ENCODE data around the gene AVP.
"Not testable (repeated sequence)": the region's sequence is repeated elsewhere in the genome, so short reads cannot be mapped to it uniquely, and the experiment has no call there.

Gene AVP

DNA sequence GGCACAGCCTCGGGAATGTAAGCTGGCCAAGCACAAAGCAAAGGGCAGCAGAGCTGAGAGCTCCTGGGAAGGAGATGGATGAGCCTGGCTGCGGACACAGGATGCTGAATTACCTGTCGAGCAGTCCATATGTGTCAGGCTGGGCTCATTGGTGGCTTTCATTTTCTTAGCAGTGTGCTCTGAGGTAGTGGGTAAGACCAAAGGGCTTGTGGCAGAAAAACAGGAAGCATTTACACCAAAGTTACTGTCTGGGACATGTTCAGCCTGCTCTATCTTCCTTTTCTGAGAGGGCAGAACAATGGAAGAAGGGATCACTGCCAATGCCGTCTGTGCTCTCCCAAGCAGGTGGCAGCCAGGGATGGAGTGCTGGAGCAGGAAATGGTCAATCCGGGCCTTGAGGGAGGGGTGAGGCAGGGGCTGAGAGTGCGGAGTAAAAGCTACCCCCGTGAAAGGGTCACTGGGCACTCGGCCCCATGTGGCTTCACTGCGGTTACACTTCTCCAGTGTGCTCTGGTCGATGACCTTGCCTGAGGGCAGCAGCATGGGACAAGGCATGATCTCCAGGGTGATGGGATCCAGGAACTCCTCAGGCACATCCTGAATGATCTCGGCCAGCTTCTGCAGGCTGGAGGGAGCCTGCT lies 36.9 kb upstream of the AVP start:
- TF ChIP-seq SNAI2 (CRISPR knock-in tag; IDR thresholded peaks at IDR 0.05) = no peak
- TF ChIP-seq RARB (CRISPR knock-in tag; IDR thresholded peaks at IDR 0.05) = no peak
- ATAC-seq = no peak

DNA sequence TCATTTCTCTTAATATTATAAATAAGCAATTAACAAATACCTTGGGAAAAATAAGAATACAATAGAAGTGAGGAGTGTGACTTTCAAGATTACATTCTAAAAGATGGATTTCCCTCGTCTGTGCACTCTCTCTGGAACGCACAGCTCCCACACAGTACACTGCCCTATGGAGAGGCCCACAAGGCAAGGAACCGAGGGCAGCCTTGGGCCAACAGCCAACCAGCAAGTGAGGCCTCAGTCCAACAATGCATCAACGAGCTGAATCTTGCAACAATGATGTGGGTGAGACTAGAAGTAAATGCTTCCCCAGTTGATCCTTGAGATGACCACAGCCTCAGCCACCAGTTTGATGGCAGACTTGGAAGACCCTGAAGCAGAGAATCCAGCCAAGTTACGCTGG lies 34.5 kb upstream of the AVP start:
- TF ChIP-seq PPARA (CRISPR knock-in tag; IDR thresholded peaks at IDR 0.05; ENCODE audit: borderline replicate concordance) = no peak
- no peak for TF ChIP-seq OSR1 (CRISPR knock-in tag; IDR thresholded peaks at IDR 0.05)
- no peak for ATAC-seq

DNA sequence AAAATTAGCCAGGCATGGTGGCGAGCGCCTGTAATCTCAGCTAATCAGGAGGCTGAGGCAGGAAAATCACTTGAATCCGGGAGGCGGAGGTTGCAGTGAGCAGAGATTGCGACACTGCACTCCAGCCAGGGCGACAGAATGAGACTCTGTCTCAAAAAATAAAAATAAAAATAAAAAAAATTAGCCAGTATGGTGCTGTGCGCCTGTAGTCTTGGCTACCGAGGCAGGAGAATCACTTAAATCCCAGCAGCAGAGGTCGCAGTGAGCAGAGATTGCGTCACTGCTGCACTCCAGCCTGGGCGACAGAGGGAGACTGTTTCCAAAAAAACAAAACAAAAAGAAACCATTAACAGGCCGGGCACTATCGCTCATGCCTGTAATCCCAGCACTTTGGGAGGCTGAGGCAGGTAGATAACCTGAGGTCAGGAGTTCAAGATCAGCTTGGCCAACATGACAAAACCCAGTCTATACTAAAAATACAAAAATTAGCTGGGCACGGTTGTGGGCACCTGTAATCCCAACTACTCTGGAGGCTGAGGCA lies 33.4 kb upstream of the AVP start:
- not testable (repeated sequence) for ATAC-seq

GRCh38 chr20:3116341-3116740 lies 31.8 kb upstream of the AVP start:
- no peak for TF ChIP-seq ZNF8 (CRISPR knock-in tag; IDR thresholded peaks at IDR 0.05)
- no peak for ATAC-seq

DNA sequence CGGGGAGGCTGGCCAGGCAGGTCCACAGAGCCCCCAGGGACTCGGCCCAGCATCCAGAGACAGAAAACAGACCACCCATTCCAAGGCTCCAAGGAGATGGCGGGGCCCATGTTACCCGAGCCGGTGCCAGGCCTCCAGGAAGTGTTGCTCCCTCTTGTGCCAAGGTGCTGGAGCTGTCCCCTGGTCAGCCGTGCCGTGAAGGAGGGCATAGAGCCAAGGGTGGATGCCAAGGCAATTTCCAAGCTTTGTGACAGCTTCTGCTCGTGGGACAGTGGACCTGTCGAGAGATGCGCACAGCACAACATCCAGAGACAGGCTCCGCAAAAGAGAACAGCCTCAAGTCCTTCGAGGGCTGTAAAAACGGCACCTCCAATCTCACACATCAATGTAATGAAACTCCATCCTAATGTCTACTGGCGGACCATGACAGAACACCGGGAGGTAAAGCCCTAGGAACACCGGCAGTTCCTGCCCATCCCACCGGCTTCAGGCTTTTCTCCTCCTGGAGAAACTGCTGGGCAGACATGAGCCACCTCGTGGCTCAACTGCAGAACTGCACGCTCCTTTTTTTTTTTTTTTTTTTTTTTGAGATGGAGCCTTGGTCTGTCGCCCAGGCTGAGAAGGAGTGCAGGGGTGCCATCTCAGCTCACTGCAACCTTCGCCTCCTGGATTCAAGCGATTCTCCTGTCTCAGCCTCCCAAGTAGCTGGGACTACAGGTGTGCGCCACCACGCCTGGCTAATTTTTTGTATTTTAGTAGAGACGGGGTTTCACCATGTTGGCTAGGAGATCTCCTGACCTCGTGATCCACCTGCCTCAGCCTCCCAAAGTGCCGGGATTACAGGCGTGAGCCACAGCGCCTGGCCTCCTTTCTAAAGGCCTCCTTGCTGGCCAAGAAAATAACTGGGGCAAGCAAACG lies 30.9 kb upstream of the AVP start:
- peak; percentile 83 for ATAC-seq
- TF ChIP-seq ESRRG (CRISPR knock-in tag; IDR thresholded peaks at IDR 0.05) (no peak), BACH2 (CRISPR knock-in tag; IDR thresholded peaks at IDR 0.05; ENCODE audit: borderline replicate concordance) (no peak), ZNF8 (CRISPR knock-in tag; IDR thresholded peaks at IDR 0.05) (no peak), ARNTL (CRISPR knock-in tag; IDR thresholded peaks at IDR 0.05; ENCODE audit: borderline replicate concordance, low read depth) (no peak), TOX (CRISPR knock-in tag; IDR thresholded peaks at IDR 0.05; ENCODE audit: borderline replicate concordance) (no peak), GLIS3 (CRISPR knock-in tag; IDR thresholded peaks at IDR 0.05) (no peak), ZC3H10 (CRISPR knock-in tag; IDR thresholded peaks at IDR 0.05) (no peak), ZFP30 (CRISPR knock-in tag; IDR thresholded peaks at IDR 0.05) (no peak), PPARA (CRISPR knock-in tag; IDR thresholded peaks at IDR 0.05; ENCODE audit: borderline replicate concordance) (no peak), SNAI2 (CRISPR knock-in tag; IDR thresholded peaks at IDR 0.05) (no peak), OSR1 (CRISPR knock-in tag; IDR thresholded peaks at IDR 0.05) (no peak), RARB (CRISPR knock-in tag; IDR thresholded peaks at IDR 0.05) (no peak), PATZ1 (CRISPR knock-in tag; IDR thresholded peaks at IDR 0.05; ENCODE audit: borderline replicate concordance) (no peak)
- TF ChIP-seq, protein P1, sequence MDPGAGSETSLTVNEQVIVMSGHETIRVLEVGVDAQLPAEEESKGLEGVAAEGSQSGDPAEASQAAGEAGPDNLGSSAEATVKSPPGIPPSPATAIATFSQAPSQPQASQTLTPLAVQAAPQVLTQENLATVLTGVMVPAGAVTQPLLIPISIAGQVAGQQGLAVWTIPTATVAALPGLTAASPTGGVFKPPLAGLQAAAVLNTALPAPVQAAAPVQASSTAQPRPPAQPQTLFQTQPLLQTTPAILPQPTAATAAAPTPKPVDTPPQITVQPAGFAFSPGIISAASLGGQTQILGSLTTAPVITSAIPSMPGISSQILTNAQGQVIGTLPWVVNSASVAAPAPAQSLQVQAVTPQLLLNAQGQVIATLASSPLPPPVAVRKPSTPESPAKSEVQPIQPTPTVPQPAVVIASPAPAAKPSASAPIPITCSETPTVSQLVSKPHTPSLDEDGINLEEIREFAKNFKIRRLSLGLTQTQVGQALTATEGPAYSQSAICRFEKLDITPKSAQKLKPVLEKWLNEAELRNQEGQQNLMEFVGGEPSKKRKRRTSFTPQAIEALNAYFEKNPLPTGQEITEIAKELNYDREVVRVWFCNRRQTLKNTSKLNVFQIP (CRISPR knock-in tag; IDR thresholded peaks at IDR 0.05; ENCODE audit: borderline replicate concordance, low read depth) = no peak

- ATAC-seq = no peak
- TF ChIP-seq ZFP30 (CRISPR knock-in tag; IDR thresholded peaks at IDR 0.05) (no peak), ZNF565 (CRISPR knock-in tag; conservative IDR thresholded peaks at IDR 0.05; ENCODE audit: low read depth) (no peak), ISL1 (CRISPR knock-in tag; IDR thresholded peaks at IDR 0.05) (no peak), TCF4 (CRISPR knock-in tag; IDR thresholded peaks at IDR 0.05; ENCODE audit: borderline replicate concordance) (no peak), ZC3H10 (CRISPR knock-in tag; IDR thresholded peaks at IDR 0.05) (no peak), PPARA (CRISPR knock-in tag; IDR thresholded peaks at IDR 0.05; ENCODE audit: borderline replicate concordance) (no peak), GLIS3 (CRISPR knock-in tag; IDR thresholded peaks at IDR 0.05) (no peak), TSHZ2 (CRISPR knock-in tag; IDR thresholded peaks at IDR 0.05) (no peak), TOX (CRISPR knock-in tag; IDR thresholded peaks at IDR 0.05; ENCODE audit: borderline replicate concordance) (no peak), SNAI2 (CRISPR knock-in tag; IDR thresholded peaks at IDR 0.05) (no peak), ZFP3 (CRISPR knock-in tag; IDR thresholded peaks at IDR 0.05) (no peak), ARNTL (CRISPR knock-in tag; IDR thresholded peaks at IDR 0.05; ENCODE audit: borderline replicate concordance, low read depth) (no peak), RARB (CRISPR knock-in tag; IDR thresholded peaks at IDR 0.05) (no peak), CSDC2 (CRISPR knock-in tag; IDR thresholded peaks at IDR 0.05) (no peak), PATZ1 (CRISPR knock-in tag; IDR thresholded peaks at IDR 0.05; ENCODE audit: borderline replicate concordance) (no peak), ZNF8 (CRISPR knock-in tag; IDR thresholded peaks at IDR 0.05) (no peak)
- TF ChIP-seq, protein P1 (CRISPR knock-in tag; IDR thresholded peaks at IDR 0.05; ENCODE audit: borderline replicate concordance, low read depth) = no peak
Measured at GRCh38 chr20:3111995-3112394, 27.5 kb upstream of the AVP start.
